Fibroblast of lung (primary cell): ENCODE data around the gene NFATC2IP. TPM values are rescaled to one million over a fixed set of nuclear protein-coding genes. Genes with fewer than 3 reads are reported as not detected.
"Not testable (repeated sequence)": the region's sequence is repeated elsewhere in the genome, so short reads cannot be mapped to it uniquely, and the experiment has no call there.

Source experiments
- DNase-seq, 2 donors: peaks; one replicate each; pipeline versions ENCODE4 v3.0.0 to v3.0.0-alpha.2; 2010; ENCODE audit warnings: low read depth in 2 of 2
- H2AFZ ChIP-seq: 2 replicates; pipeline ENCODE4 v1.5.1; 2012; ENCODE audit warnings: low read length, control low read depth, inconsistent platforms
- H3K27ac ChIP-seq: 2 replicates; pipeline ENCODE4 v1.5.1; 2011; ENCODE audit warnings: low read length, control low read depth; ENCODE audit not compliant: insufficient read depth
- H3K27me3 ChIP-seq: 2 replicates; pipeline ENCODE4 v1.5.1; 2011; ENCODE audit warnings: mild to moderate bottlenecking, low read length; ENCODE audit not compliant: control insufficient read depth, insufficient read depth
- H3K36me3 ChIP-seq: 2 replicates; pipeline ENCODE4 v1.5.1; 2011; ENCODE audit warnings: low read length; ENCODE audit not compliant: control insufficient read depth, insufficient read depth
- H3K4me1 ChIP-seq: 2 replicates; pipeline ENCODE4 v1.5.1; 2011; ENCODE audit warnings: low read length; ENCODE audit not compliant: control insufficient read depth, insufficient read depth; ENCODE audit errors: extremely low read depth
- H3K4me2 ChIP-seq: 2 replicates; pipeline ENCODE4 v1.5.1; 2011; ENCODE audit warnings: low read length, control low read depth; ENCODE audit not compliant: insufficient read depth; ENCODE audit errors: extremely low read depth
- H3K4me3 ChIP-seq, 4 experiments: fragments of 200-600 bp in 1 of 4; sonication (generic) in 1 of 4; replicated peaks in 1 of 4; 2 replicates each; pipeline ENCODE4 v1.5.1; 2011 to 2016; ENCODE audit warnings: low read length in 4 of 4, low read depth in 3 of 4, mild to moderate bottlenecking in 3 of 4, control low read depth in 2 of 4, inconsistent platforms in 1 of 4, mixed read lengths in 1 of 4; ENCODE audit not compliant: insufficient read depth in 1 of 4; ENCODE audit errors: control extremely low read depth in 1 of 4
- H3K79me2 ChIP-seq: 2 replicates; pipeline ENCODE4 v1.5.1; 2012; ENCODE audit warnings: mild to moderate bottlenecking, low read length, inconsistent platforms; ENCODE audit not compliant: control insufficient read depth, insufficient read depth
- H3K9ac ChIP-seq: 2 replicates; pipeline ENCODE4 v1.5.1; 2011; ENCODE audit warnings: mild to moderate bottlenecking, low read length, control low read depth; ENCODE audit not compliant: insufficient read depth
- H3K9me3 ChIP-seq: 2 replicates; pipeline ENCODE4 v1.5.1; 2012; ENCODE audit warnings: low read depth, low read length; ENCODE audit not compliant: control insufficient read depth, insufficient read depth
- H4K20me1 ChIP-seq: 2 replicates; pipeline ENCODE4 v1.5.1; 2011; ENCODE audit warnings: low read length; ENCODE audit not compliant: control insufficient read depth, insufficient read depth; ENCODE audit errors: extremely low read depth
- CTCF ChIP-seq, 2 donors: IDR thresholded peaks in 1 of 2; conservative IDR thresholded peaks in 1 of 2; 1 replicate in 1 of 2; 2 replicates in 1 of 2; pipeline ENCODE4 v1.5.1; 2011 to 2012; ENCODE audit warnings: low read length in 2 of 2, control low read depth in 1 of 2, inconsistent platforms in 1 of 2, low read depth in 1 of 2, mild to moderate bottlenecking in 1 of 2
- EZH2 ChIP-seq: IDR thresholded peaks from 2 replicates; pipeline ENCODE4 v1.5.1; 2012; ENCODE audit warnings: low read length, control low read depth, mild to moderate bottlenecking; ENCODE audit errors: missing control alignments
- polyA plus RNA-seq, 2 donors: library from polyadenylated mRNA; depleted of rRNA in 1 of 2; stranded (reverse) in 1 of 2; unstranded in 1 of 2; fragments of >200 nt; gene quantifications; 2 replicates each; pipeline ENCODE4 v1.2.1, GENCODE V29; 2011 to 2012; ENCODE audit warnings: missing spikeins in 1 of 2
- total RNA-seq: library from RNA; depleted of rRNA; stranded (reverse); fragments of >200 nt; gene quantifications from 2 replicates; pipeline ENCODE4 v1.2.1, GENCODE V29; 2014

Gene NFATC2IP
- total and polyA plus RNA-seq, 2 donors (not counting 1 experiment from before 2014, with no cell fraction given) = 16.0 to 25.6 TPM

GRCh38 chr16:28936784-28937155 is 14.0 kb upstream of the NFATC2IP start:
- Histone ChIP-seq H3K4me3 (no peak overlapping the region), H3K79me2 (no peaks in the 10 kb centered on the region), H2AFZ (no peak overlapping the region), H3K9me3 (no peaks in the 10 kb centered on the region), H3K27ac (no peak overlapping the region), H3K36me3 (no peaks in the 10 kb centered on the region), H3K9ac (no peak overlapping the region), H3K27me3 (no peaks in the 10 kb centered on the region), H3K4me2 (no peak overlapping the region), H4K20me1 (no peaks in the 10 kb centered on the region), H3K4me1 (no peaks in the 10 kb centered on the region)
- TF ChIP-seq EZH2 = no peak
- no peak for TF ChIP-seq CTCF (conservative IDR thresholded peaks at IDR 0.05 in 1 of 2, IDR thresholded peaks at IDR 0.05 in 1 of 2; ENCODE audit: low read depth in 1 of 2, low read length in 2 of 2)
- DNase-seq = no peak

GRCh38 chr16:28937222-28937876 is 13.4 kb upstream of the NFATC2IP start:
- Histone ChIP-seq H4K20me1 (no peaks in the 10 kb centered on the region), H3K9ac (no peak overlapping the region), H3K36me3 (no peaks in the 10 kb centered on the region), H3K9me3 (no peaks in the 10 kb centered on the region), H3K79me2 (no peaks in the 10 kb centered on the region), H3K27ac (no peak overlapping the region), H3K4me3 (no peak overlapping the region), H2AFZ (no peak overlapping the region), H3K4me2 (no peak overlapping the region), H3K4me1 (no peaks in the 10 kb centered on the region), H3K27me3 (no peaks in the 10 kb centered on the region)
- DNase-seq = no peak
- TF ChIP-seq CTCF (conservative IDR thresholded peaks at IDR 0.05 in 1 of 2, IDR thresholded peaks at IDR 0.05 in 1 of 2; ENCODE audit: low read depth in 1 of 2, low read length in 2 of 2) (no peak), EZH2 (no peak)

GRCh38 chr16:28938721-28939120 is 12.0 kb upstream of the NFATC2IP start:
- no peaks in the 10 kb centered on the region for H3K36me3 ChIP-seq
- H3K27ac ChIP-seq = no peak overlapping the region
- TF ChIP-seq CTCF (conservative IDR thresholded peaks at IDR 0.05 in 1 of 2, IDR thresholded peaks at IDR 0.05 in 1 of 2; ENCODE audit: low read depth in 1 of 2, low read length in 2 of 2) (no peak), EZH2 (no peak)
- H3K4me1 ChIP-seq = no peaks in the 10 kb centered on the region
- H3K79me2 ChIP-seq = no peaks in the 10 kb centered on the region
- no peaks in the 10 kb centered on the region for H3K27me3 ChIP-seq
- no peak overlapping the region for H3K4me2 ChIP-seq
- no peak overlapping the region for H2AFZ ChIP-seq
- no peaks in the 10 kb centered on the region for H4K20me1 ChIP-seq
- DNase-seq = no peak
- H3K9me3 ChIP-seq = no peaks in the 10 kb centered on the region
- H3K4me3 ChIP-seq = no peak overlapping the region
- no peak overlapping the region for H3K9ac ChIP-seq

GRCh38 chr16:28939825-28940224 is 10.9 kb upstream of the NFATC2IP start:
- not testable (repeated sequence) for H3K4me2 ChIP-seq, H2AFZ ChIP-seq, H3K36me3 ChIP-seq, H3K27me3 ChIP-seq, H4K20me1 ChIP-seq, DNase-seq, H3K4me1 ChIP-seq, H3K4me3 ChIP-seq, H3K9me3 ChIP-seq, H3K27ac ChIP-seq, H3K79me2 ChIP-seq, H3K9ac ChIP-seq
